ENCODE data around the gene RPL22L1.
"Not testable (repeated sequence)": the region's sequence is repeated elsewhere in the genome, so short reads cannot be mapped to it uniquely, and the experiment has no call there.

RPL22L1 gene

GRCh38 chr3:170884109-170884930 lies 14.3 kb upstream of the RPL22L1 start:
- not testable (repeated sequence) for DNase-seq (ENCODE audit: low read depth); H3K4me3 ChIP-seq (ENCODE audit: low read depth, low read length)

GRCh38 chr3:170878688-170879087 lies 8.7 kb upstream of the RPL22L1 start:
- H3K4me3 ChIP-seq (ENCODE audit: low read depth, low read length) = not testable (repeated sequence)

GRCh38 chr3:170877311-170877710 lies 7.3 kb upstream of the RPL22L1 start:
- not testable (repeated sequence) for DNase-seq (ENCODE audit: low read depth); H3K4me3 ChIP-seq (ENCODE audit: low read depth, low read length)

More at GRCh38 chr3:170878688-170879087, 8.7 kb upstream of the RPL22L1 start:
- DNase-seq (ENCODE audit: low read depth) = not testable (repeated sequence)

GRCh38 chr3:170876537-170876936 lies 6.5 kb upstream of the RPL22L1 start:
- DNase-seq (ENCODE audit: low read depth) = no peak
- no peak overlapping the region for H3K4me3 ChIP-seq (ENCODE audit: low read depth, low read length)

GRCh38 chr3:170869239-170869590 lies 780 bp downstream of the RPL22L1 start:
- H3K4me3 ChIP-seq (ENCODE audit: low read depth, low read length) = peak overlapping the region; percentile 97
- DNase-seq (ENCODE audit: low read depth) = no peak

- DNase-seq (ENCODE audit: low read depth) = no peak
- peak overlapping the region; percentile 97 for H3K4me3 ChIP-seq (ENCODE audit: low read depth, low read length)
Measured at GRCh38 chr3:170868577-170869238, 1.3 kb downstream of the RPL22L1 start.

- H3K4me3 ChIP-seq (ENCODE audit: low read depth, low read length) = no peak overlapping the region
- DNase-seq (ENCODE audit: low read depth) = no peak
Measured at GRCh38 chr3:170867143-170867937, 2.7 kb downstream of the RPL22L1 start.

GRCh38 chr3:170866499-170866898 lies 3.5 kb downstream of the RPL22L1 start:
- DNase-seq (ENCODE audit: low read depth) = no peak

GRCh38 chr3:170865209-170866094 lies 4.5 kb downstream of the RPL22L1 start:
- no peak overlapping the region for H3K4me3 ChIP-seq (ENCODE audit: low read depth, low read length)
- no peak for DNase-seq (ENCODE audit: low read depth)

More at GRCh38 chr3:170866499-170866898, 3.5 kb downstream of the RPL22L1 start:
- no peak overlapping the region for H3K4me3 ChIP-seq (ENCODE audit: low read depth, low read length)

GRCh38 chr3:170864525-170865208 lies 5.3 kb downstream of the RPL22L1 start:
- no peak overlapping the region for H3K4me3 ChIP-seq (ENCODE audit: low read depth, low read length)
- DNase-seq (ENCODE audit: low read depth) = no peak

- no peak overlapping the region for H3K4me3 ChIP-seq (ENCODE audit: low read depth, low read length)
- no peak for DNase-seq (ENCODE audit: low read depth)
Measured at GRCh38 chr3:170863816-170864215, 6.2 kb downstream of the RPL22L1 start.

GRCh38 chr3:170862618-170863374 lies 7.2 kb downstream of the RPL22L1 start:
- no peak for DNase-seq (ENCODE audit: low read depth)
- no peak overlapping the region for H3K4me3 ChIP-seq (ENCODE audit: low read depth, low read length)

- no peak for DNase-seq (ENCODE audit: low read depth)
- no peak overlapping the region for H3K4me3 ChIP-seq (ENCODE audit: low read depth, low read length)
Measured at GRCh38 chr3:170858599-170858998, 11.4 kb downstream of the RPL22L1 start.

- H3K4me3 ChIP-seq (ENCODE audit: low read depth, low read length) = no peak overlapping the region
- DNase-seq (ENCODE audit: low read depth) = no peak
Measured at GRCh38 chr3:170852324-170852723, 17.7 kb downstream of the RPL22L1 start.

GRCh38 chr3:170848292-170848917 lies 21.6 kb downstream of the RPL22L1 start:
- H3K4me3 ChIP-seq (ENCODE audit: low read depth, low read length) = no peak overlapping the region
- DNase-seq (ENCODE audit: low read depth) = no peak

GRCh38 chr3:170844377-170844776 lies 25.6 kb downstream of the RPL22L1 start:
- no peak for DNase-seq (ENCODE audit: low read depth)
- no peak overlapping the region for H3K4me3 ChIP-seq (ENCODE audit: low read depth, low read length)

- DNase-seq (ENCODE audit: low read depth) = peak; percentile 18
- no peak overlapping the region for H3K4me3 ChIP-seq (ENCODE audit: low read depth, low read length)
Measured at GRCh38 chr3:170840291-170840859, 29.6 kb downstream of the RPL22L1 start.
